Measurements from ENCODE around the gene CLSTN1. TPM values are rescaled to one million over a fixed set of nuclear protein-coding genes. Genes with fewer than 3 reads are reported as not detected.
"Not testable (repeated sequence)": the region's sequence is repeated elsewhere in the genome, so short reads cannot be mapped to it uniquely, and the experiment has no call there.

The CLSTN1 gene
- total RNA-seq, 1 donor from 2014 or later: 71.0 TPM

- H3K36me3 ChIP-seq: no peaks in the 10 kb centered on the region
- H3K4me3 ChIP-seq: no peak overlapping the region
- no peaks in the 10 kb centered on the region for H3K27me3 ChIP-seq
- H3K27ac ChIP-seq: no peak overlapping the region
- no peaks in the 10 kb centered on the region for H3K4me1 ChIP-seq
- no peak for TF ChIP-seq CTCF (IDR thresholded peaks at IDR 0.05)
- intact Hi-C loops (cut with DNase I): no loop called here
- ATAC-seq (peak; percentile 25), DNase-seq (no peak)
- H3K9me3 ChIP-seq: no peaks in the 10 kb centered on the region
Observed at GRCh38 chr1:9766759-9767442, 56.9 kb downstream of the CLSTN1 start.

- no peak overlapping the region for H3K4me3 ChIP-seq
- no peak overlapping the region for H3K27ac ChIP-seq
- ATAC-seq: peak; percentile 41
- no peak for DNase-seq
- H3K4me1 ChIP-seq: no peaks in the 10 kb centered on the region
- intact Hi-C loops (cut with DNase I): no loop called here
- no peaks in the 10 kb centered on the region for H3K36me3 ChIP-seq
- H3K27me3 ChIP-seq: no peaks in the 10 kb centered on the region
- no peaks in the 10 kb centered on the region for H3K9me3 ChIP-seq
- no peak for TF ChIP-seq CTCF (IDR thresholded peaks at IDR 0.05)
Observed at GRCh38 chr1:9764550-9764949, 59.2 kb downstream of the CLSTN1 start.

- no peak overlapping the region for H3K4me3 ChIP-seq
- ATAC-seq (no peak), DNase-seq (no peak)
- no peak overlapping the region for H3K27ac ChIP-seq
- no peaks in the 10 kb centered on the region for H3K36me3 ChIP-seq
- intact Hi-C loops (cut with DNase I): no loop called here
- H3K27me3 ChIP-seq: no peaks in the 10 kb centered on the region
- TF ChIP-seq CTCF (IDR thresholded peaks at IDR 0.05): no peak
- H3K4me1 ChIP-seq: no peaks in the 10 kb centered on the region
- H3K9me3 ChIP-seq: no peaks in the 10 kb centered on the region
Observed at GRCh38 chr1:9763914-9764313, 59.9 kb downstream of the CLSTN1 start.

GRCh38 chr1:9762446-9762845 is 61.3 kb downstream of the CLSTN1 start:
- H3K36me3 ChIP-seq; DNase-seq; H3K27ac ChIP-seq; H3K4me3 ChIP-seq; ATAC-seq; H3K4me1 ChIP-seq; intact Hi-C loops (cut with DNase I); H3K9me3 ChIP-seq; H3K27me3 ChIP-seq: not testable (repeated sequence)

- DNase-seq (no peak), ATAC-seq (no peak)
- H3K36me3 ChIP-seq: no peaks in the 10 kb centered on the region
- H3K4me1 ChIP-seq: no peaks in the 10 kb centered on the region
- no peaks in the 10 kb centered on the region for H3K27me3 ChIP-seq
- no peak for TF ChIP-seq CTCF (IDR thresholded peaks at IDR 0.05)
- H3K9me3 ChIP-seq: no peaks in the 10 kb centered on the region
- intact Hi-C loops (cut with DNase I): no loop called here
- H3K4me3 ChIP-seq: no peak overlapping the region
- H3K27ac ChIP-seq: no peak overlapping the region
Observed at GRCh38 chr1:9761855-9762254, 61.9 kb downstream of the CLSTN1 start.

- H3K36me3 ChIP-seq: no peaks in the 10 kb centered on the region
- no peak for ATAC-seq
- intact Hi-C loops (cut with DNase I): no loop called here
- no peak overlapping the region for H3K4me3 ChIP-seq
- TF ChIP-seq CTCF (IDR thresholded peaks at IDR 0.05): no peak
- no peak for DNase-seq
- no peaks in the 10 kb centered on the region for H3K4me1 ChIP-seq
- H3K9me3 ChIP-seq: no peaks in the 10 kb centered on the region
- H3K27me3 ChIP-seq: no peaks in the 10 kb centered on the region
- no peak overlapping the region for H3K27ac ChIP-seq
Observed at GRCh38 chr1:9760824-9761223, 62.9 kb downstream of the CLSTN1 start.
